Superior temporal gyrus (tissue), 1 donor: ENCODE data around the gene IRAK1.
A peak's percentile ranks its signal among the peaks of the same experiment; 100 is the strongest.

Experiments used
- DNase-seq: peaks from one replicate; pipeline ENCODE4 v3.0.0-alpha.2; 2016; ENCODE audit errors: extremely low spot score

IRAK1 gene

DNA sequence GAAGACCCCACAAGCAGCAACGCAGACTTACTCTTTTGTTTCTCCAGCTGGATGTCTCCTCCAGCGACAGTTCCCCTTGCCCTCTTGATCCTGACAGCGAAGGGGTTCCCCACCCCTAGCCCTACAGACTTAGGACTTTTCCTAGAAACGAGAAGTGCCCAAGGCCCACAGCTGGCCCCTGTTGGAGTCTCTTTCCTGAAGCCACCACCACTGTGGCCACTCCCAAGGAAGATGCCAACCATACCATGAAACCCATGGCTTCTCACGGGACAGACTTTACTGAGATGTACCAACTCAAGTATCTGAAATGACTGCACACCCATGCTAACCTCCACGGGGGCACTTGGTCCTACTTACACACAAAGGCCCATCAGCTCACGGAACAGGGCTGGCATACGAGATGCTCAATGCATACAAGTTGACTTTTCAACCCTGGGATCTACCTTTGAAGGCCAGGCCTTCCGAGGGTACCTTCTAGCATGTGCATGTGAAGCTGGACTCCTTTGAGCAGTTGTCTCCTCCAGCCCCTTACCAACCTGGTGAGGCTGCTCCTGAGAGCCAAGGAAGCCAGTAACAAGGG, 924 bp upstream of the IRAK1 start:
- no peak for DNase-seq

DNA sequence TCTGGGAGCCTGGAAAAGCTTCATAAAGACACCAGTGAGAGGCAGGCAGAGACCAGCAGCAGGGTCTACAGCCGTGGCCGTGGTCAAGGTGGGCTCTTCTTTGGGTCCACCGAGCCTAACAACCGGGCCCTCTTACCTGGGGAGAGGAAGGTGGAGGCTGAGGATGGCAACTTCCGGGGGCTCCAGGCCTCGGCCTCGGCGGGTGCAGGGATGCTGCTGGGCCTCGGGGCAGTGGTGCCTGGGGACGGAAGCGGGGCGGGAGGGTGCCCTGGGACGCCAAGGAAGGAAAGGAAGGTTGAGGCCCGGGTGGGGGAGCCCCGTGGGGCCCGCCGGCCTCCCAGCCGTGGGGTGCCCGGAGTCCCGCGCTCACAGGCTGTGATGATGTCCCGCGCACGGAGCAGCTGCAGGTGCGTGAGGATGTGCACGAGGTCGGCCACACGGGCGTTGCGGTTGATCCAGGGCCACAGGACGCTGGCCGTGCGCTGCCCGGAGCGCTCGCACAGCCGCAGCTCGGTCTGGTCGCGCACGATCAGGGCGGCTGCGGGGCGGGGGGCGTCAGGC, 561 bp downstream of the IRAK1 start:
- DNase-seq, result no peak

GRCh38 chrX:154018518-154019060, 1.1 kb downstream of the IRAK1 start:
- DNase-seq, result no peak

DNA sequence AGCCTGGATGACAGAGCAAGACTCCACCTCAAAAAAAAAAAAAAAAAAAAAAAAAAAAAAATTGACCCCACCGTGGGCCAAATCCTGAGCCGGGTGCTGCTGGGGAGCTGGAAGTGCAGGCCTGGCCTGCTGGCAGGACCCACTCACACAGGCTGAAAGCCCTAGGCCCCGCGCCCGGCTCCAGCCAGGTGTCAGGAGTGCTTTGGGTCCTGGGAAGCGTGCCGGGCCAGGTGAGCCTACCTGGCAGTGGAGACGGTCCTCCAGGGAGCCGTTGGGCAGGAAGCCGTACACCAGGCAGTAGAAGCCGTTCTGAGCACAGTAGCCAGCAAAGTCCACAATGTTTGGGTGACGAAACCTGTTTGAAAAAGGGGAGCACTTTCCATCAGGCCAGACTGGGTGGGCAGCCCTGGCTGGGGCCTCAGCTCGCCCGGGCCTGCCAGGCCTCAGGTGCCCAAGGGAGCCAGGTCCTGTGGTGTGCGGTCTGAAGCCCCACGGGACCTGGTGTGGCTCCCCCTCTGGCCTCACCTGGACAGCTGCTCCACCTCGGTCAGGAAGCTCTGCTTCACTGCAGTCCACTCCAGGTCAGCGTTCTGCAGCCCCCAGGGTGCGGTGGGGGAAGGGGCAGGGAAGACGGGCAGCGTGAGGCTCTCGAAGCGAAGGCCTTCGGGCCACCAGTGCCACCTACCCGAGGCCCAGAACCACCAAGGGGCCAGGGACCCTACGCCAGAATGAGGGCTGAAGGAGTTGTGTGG, 1.8 kb downstream of the IRAK1 start:
- DNase-seq, result no peak

- DNase-seq, result no peak
Measured at GRCh38 chrX:154016366-154017076, 3.2 kb downstream of the IRAK1 start.

DNA sequence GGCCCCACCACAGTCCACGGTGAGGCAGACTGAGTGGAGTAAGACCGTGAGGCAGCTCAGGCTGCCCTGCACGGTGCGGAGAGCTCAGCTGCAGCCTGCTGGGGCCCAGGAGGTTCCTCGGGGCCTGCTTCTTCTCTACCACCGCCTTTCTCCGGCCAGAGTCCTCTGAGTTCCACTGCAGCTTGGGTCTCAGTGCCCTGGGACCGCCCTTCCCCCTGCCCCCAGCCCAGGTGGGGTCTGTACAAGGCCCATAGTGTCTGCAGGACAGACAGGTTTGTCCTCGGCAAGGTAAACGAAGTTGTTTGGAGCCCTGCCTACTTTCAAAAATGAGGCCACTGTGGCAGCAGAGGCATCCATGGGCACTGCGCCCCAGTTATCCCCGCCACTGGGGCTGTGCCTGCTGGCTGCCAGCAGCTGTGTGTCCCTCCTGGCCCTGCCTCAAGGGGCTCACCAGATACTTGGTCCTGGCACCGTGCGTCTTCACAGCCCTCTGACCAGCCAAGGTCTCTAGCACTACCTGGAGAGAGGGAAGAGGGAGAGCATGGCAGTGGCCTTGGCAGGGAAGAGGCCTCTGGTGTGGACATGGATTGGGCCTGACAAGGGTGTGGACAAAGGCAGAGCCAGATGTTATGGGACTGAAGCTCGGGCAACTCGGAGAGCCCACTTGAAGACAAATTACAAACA, 4.0 kb downstream of the IRAK1 start:
- no peak for DNase-seq

- DNase-seq, result no peak
Measured at GRCh38 chrX:154014429-154015380, 5.0 kb downstream of the IRAK1 start.

DNA sequence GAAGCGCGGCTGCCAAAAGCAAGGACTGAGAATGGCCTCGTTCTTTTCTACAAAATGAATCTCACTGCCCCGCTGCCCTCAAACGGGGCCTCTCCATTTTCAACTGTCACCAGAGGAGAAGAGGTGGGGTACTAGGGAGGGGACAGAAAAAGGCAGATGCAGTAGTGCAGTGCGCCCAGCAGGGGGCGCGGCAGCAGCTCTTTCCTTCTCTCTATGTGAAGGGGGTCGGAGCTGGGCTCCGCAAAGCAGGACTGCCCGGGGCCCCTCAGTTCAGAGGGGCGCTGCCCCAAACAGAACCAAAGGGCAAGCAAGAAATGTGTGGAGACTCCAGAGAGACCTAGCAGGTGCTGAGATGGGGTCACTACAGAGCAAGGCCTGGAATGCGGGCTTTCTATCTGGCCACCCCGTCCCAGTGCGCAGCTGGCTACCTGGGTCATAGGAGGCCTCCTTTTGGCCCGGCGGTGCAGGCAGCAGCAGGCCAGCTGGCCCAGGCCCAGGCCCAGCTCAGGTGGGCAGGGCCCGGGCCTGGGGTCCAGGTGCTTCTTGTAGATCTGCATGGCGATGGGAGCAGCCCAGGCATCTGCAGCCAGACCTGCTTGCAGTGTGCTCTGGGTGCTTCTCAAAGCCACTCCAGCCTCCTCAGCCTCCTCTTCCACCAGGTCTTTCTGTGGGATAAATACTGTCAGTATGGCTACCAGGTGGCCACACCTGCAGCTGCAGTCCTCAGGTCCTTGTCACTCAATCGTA, 5.9 kb downstream of the IRAK1 start:
- peak; percentile 59 for DNase-seq

DNA sequence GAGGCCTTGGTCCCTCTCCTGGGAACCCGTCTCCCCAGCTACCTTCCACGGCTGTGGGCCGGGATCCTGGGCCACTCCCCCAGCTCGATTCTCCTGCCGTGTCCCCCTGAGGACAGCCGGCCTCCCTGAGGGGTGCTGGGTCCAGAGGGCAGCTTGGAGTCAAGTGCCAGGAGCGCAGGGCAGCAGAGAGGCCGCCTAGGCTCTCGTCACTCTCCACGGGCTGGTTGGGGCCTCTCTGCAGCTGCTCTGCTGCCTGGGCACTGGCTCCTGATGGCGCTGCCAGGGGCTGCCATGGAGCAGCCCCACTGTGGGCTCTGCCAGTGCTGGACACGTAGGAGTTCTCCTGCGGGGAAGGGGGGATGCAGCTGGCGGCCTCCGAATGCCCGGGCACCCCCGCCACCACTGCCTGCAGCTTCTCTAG, 6.7 kb downstream of the IRAK1 start:
- no peak for DNase-seq

DNA sequence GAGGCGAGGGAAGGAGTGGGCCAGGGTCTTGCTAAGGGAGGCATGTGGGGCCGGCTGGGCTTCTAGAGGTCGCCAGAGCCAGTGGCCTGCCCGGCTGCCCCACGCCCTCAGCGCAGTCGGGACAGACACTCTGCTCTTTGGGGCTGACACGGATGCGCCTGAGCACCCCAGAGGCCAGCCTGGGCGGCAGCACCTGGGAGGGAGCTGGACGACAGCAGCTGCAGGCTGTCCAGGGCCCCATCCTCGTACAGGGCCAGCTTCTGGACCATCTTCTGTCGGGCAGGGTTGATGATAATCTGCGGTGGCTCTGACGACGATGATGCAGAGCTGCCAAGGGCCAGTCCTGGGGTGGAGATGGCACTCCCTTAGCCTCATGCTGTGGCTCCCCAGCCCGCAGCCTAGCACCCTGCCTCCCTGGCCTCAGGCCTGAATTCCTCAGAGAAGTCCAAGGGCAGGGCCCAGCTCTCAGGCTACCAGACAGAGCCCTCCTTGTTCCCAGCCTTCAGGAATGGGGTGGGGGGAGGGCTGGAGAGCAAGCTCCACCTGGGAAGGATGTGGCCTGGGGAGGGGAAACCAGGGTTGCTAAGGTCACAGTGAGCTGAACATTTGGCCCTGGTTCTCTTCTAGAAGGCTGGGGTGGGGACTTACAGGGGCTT, 7.2 kb downstream of the IRAK1 start:
- no peak for DNase-seq

DNA sequence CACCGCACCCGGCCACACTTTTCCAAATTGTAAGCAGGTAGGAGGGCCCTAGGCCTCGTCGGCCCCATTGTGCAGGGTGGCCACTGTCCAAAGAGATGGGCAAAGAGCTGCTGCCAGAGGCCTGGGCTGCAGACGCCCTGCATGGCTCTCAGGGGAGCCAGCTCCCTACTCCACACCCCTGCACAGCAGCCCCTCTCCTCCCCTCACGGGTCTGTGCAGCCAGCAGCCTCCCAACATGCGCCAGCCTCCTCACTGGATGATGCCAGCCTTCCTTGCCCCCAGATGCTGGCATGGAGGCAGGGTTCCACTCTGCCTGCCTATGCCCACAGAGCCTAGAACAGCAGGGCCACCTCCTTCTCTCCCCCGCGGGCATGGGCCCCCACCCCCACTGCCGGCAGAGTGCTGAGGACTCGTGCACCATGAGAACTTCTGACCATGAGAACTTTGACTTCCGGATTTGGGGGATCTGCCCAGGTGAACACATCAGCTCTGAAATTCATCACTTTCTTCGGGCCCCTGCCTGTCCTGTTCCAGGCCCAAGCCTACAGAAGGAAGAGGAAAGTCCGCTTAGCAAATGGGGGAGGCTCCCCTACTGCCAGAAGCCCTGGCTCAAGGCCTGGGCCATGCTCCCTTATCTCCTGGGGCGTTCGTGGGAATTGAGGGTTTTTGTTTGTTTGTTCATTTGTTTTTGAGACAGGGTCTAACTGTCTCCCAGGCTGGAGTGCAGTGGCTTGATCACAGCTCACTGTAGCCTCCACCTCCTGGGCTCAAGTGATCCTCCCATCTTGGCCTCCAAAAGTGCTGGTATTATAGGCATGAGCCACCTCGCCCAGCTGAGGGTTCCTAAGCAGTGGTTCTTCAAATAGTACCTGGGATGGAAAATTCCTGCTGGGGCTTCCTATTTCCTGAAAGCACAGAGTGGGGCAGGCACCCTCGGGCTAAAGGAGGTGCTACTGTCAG, 8.0 kb downstream of the IRAK1 start:
- no peak for DNase-seq

GRCh38 chrX:154010330-154011087, 9.2 kb downstream of the IRAK1 start:
- DNase-seq, result no peak

- DNase-seq, result no peak
Measured at GRCh38 chrX:154008521-154008920, 11.2 kb downstream of the IRAK1 start.

GRCh38 chrX:154006947-154007346, 12.8 kb downstream of the IRAK1 start:
- no peak for DNase-seq

DNA sequence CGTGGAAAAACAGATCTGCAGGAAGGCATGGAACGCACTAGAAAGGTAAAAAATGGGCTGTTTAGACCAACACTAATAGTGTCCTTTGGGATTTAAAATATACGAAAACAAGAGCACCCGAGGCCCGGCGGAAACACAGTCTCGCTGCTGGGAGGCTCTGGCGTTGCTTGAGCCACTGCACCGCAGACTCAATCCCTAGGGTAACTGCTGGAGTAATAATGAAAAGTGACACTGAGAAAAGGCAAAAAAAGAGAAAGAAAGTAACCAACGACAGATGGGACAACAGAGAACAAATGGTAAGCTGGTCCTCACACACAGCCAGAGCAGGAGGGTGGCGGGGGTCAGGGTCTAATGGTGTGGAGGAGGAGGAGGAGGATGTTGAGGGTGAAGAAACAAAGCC, 15.4 kb downstream of the IRAK1 start:
- no peak for DNase-seq

GRCh38 chrX:154002215-154002719, 17.4 kb downstream of the IRAK1 start:
- peak; percentile 49 for DNase-seq

- no peak for DNase-seq
Measured at GRCh38 chrX:154000051-154000450, 19.7 kb downstream of the IRAK1 start.
